NCI-H1417 treated with DMSO at 0.1 percent for 48 hours (cell line): Measurements from ENCODE around the gene SNUPN.
A peak's percentile ranks its signal among the peaks of the same experiment; 100 is the strongest.

Experiments used
- DNase-seq: peaks from one replicate; lab custom pipeline; 2025; lab: John Stamatoyannopoulos, UW

Gene SNUPN

GRCh38 chr15:75654201-75654907, 28.8 kb upstream of the SNUPN start:
- no peak for DNase-seq

GRCh38 chr15:75653347-75653913, 27.9 kb upstream of the SNUPN start:
- DNase-seq, result no peak

GRCh38 chr15:75651810-75652543, 26.5 kb upstream of the SNUPN start:
- DNase-seq, result no peak

GRCh38 chr15:75650908-75651809, 25.6 kb upstream of the SNUPN start:
- no peak for DNase-seq

GRCh38 chr15:75649848-75650247, 24.3 kb upstream of the SNUPN start:
- DNase-seq, result no peak

GRCh38 chr15:75649045-75649761, 23.7 kb upstream of the SNUPN start:
- DNase-seq, result no peak

GRCh38 chr15:75648156-75649000, 22.9 kb upstream of the SNUPN start:
- DNase-seq, result no peak

- DNase-seq, result no peak
Observed at GRCh38 chr15:75647370-75648155, 22.0 kb upstream of the SNUPN start, which contains the start of gene SNX33. Gene SNX33, plus strand, starts transcription at chr15:75647912. Its CDS starts 1,191 bp downstream, at chr15:75649103.

GRCh38 chr15:75646944-75647364, 21.4 kb upstream of the SNUPN start:
- no peak for DNase-seq

GRCh38 chr15:75646112-75646943, 20.8 kb upstream of the SNUPN start:
- no peak for DNase-seq

GRCh38 chr15:75644376-75644775, 18.9 kb upstream of the SNUPN start:
- no peak for DNase-seq

- no peak for DNase-seq
Observed at GRCh38 chr15:75641603-75642002, 16.1 kb upstream of the SNUPN start.

GRCh38 chr15:75641179-75641503, 15.6 kb upstream of the SNUPN start:
- no peak for DNase-seq

- DNase-seq, result peak; percentile 60
Observed at GRCh38 chr15:75640483-75641178, 15.1 kb upstream of the SNUPN start.

GRCh38 chr15:75639709-75640482, 14.4 kb upstream of the SNUPN start, which contains the start of gene IMP3:
Gene IMP3, minus strand, starts transcription at chr15:75640224. Its CDS starts 56 bp downstream, at chr15:75640168.
- DNase-seq, result peak; percentile 96

- DNase-seq, result no peak
Observed at GRCh38 chr15:75639191-75639708, 13.7 kb upstream of the SNUPN start.
